Cardiac muscle cell (in vitro differentiated cells and primary cell): Measurements from ENCODE around the gene OAS2. TPM values are rescaled to one million over a fixed set of nuclear protein-coding genes. Genes with fewer than 3 reads are reported as not detected.

Experiments
- DNase-seq, 2 donors: peaks; one replicate each; pipeline versions ENCODE4 v3.0.0 to v3.0.0-alpha.2; 2010 to 2017; ENCODE audit warnings: low read depth in 1 of 2, low spot score in 1 of 2
- H3K27ac ChIP-seq: fragments of 200-600 bp; sonication (generic); 2 replicates; pipeline ENCODE4 v1.5.1; 2016
- H3K27me3 ChIP-seq: fragments of 200-600 bp; sonication (generic); 2 replicates; pipeline ENCODE4 v1.6.0; 2016; ENCODE audit warnings: control low read depth
- H3K36me3 ChIP-seq: fragments of 200-600 bp; sonication (generic); 2 replicates; pipeline ENCODE4 v1.5.1; 2016; ENCODE audit warnings: control low read depth
- H3K4me1 ChIP-seq: fragments of 200-600 bp; sonication (generic); 2 replicates; pipeline ENCODE4 v1.8.1; 2017; ENCODE audit warnings: low read depth, mild to moderate bottlenecking, mixed run types
- H3K4me3 ChIP-seq: fragments of 200-600 bp; sonication (generic); 2 replicates; pipeline ENCODE4 v1.5.1; 2016; ENCODE audit warnings: mild to moderate bottlenecking
- H3K9me3 ChIP-seq: fragments of 200-600 bp; sonication (generic); 2 replicates; pipeline ENCODE4 v1.5.1; 2017; ENCODE audit warnings: low read depth, mild to moderate bottlenecking, control low read depth
- CTCF ChIP-seq: IDR thresholded peaks from 2 replicates; pipeline ENCODE4 v1.5.1; 2012; ENCODE audit warnings: low read depth, mild to moderate bottlenecking, low read length
- polyA plus RNA-seq: library from polyadenylated mRNA; unstranded; fragments of >200 nt; fragmentation: Nextera tagmentation; extraction: Ambion mirVana; gene quantifications from 2 replicates; pipeline ENCODE4 v1.2.1, GENCODE V29; 2016
- total RNA-seq: library from RNA; depleted of rRNA; stranded (reverse); fragments of >200 nt; gene quantifications from 2 replicates; pipeline ENCODE4 v1.2.3, GENCODE V29; 2016

OAS2 gene
- total and polyA plus RNA-seq, 2 experiments from 2014 or later: not detected

- no peaks in the 10 kb centered on the region for H3K9me3 ChIP-seq
- peaks cover 19% of the 10 kb centered on the region for H3K27me3 ChIP-seq
- H3K36me3 ChIP-seq: no peaks in the 10 kb centered on the region
- no peak for DNase-seq
- H3K4me3 ChIP-seq: no peak overlapping the region
- H3K4me1 ChIP-seq: no peaks in the 10 kb centered on the region
- no peak overlapping the region for H3K27ac ChIP-seq
- no peak for TF ChIP-seq CTCF
Measured at GRCh38 chr12:112933129-112933505, 45.2 kb upstream of the OAS2 start.

- no peak for DNase-seq
- Histone ChIP-seq H3K36me3 (no peaks in the 10 kb centered on the region), H3K27ac (no peak overlapping the region), H3K4me1 (no peaks in the 10 kb centered on the region), H3K27me3 (peaks cover 44% of the 10 kb centered on the region), H3K4me3 (no peak overlapping the region), H3K9me3 (no peaks in the 10 kb centered on the region)
- TF ChIP-seq CTCF: no peak
Measured at GRCh38 chr12:112936264-112936663, 42.1 kb upstream of the OAS2 start.

- H3K36me3 ChIP-seq: no peaks in the 10 kb centered on the region
- H3K27ac ChIP-seq: no peak overlapping the region
- H3K27me3 ChIP-seq: peaks cover 44% of the 10 kb centered on the region
- H3K4me1 ChIP-seq: no peaks in the 10 kb centered on the region
- no peak overlapping the region for H3K4me3 ChIP-seq
- H3K9me3 ChIP-seq: no peaks in the 10 kb centered on the region
- TF ChIP-seq CTCF: no peak
- DNase-seq: peak in 1 of 2 donors; percentile 15
Measured at GRCh38 chr12:112936927-112937326, 41.4 kb upstream of the OAS2 start.

GRCh38 chr12:112937741-112938719 is 40.3 kb upstream of the OAS2 start, which contains the start of gene OAS3:
OAS3 (plus strand) TSS chr12:112938474; CDS start chr12:112938531, 57 bp downstream.
- no peaks in the 10 kb centered on the region for H3K36me3 ChIP-seq
- H3K9me3 ChIP-seq: no peaks in the 10 kb centered on the region
- no peak for TF ChIP-seq CTCF
- H3K4me3 ChIP-seq: peak within 1 kb of the TSS; percentile 14
- DNase-seq: peak; percentile 62 to 89
- H3K4me1 ChIP-seq: no peaks in the 10 kb centered on the region
- H3K27ac ChIP-seq: no peak within 1 kb of the TSS
- H3K27me3 ChIP-seq: peaks cover 44% of the 10 kb centered on the region

- peak in 1 of 2 donors; percentile 6 for DNase-seq
- TF ChIP-seq CTCF: no peak
- Histone ChIP-seq H3K4me3 (no peak overlapping the region), H3K36me3 (no peaks in the 10 kb centered on the region), H3K4me1 (no peaks in the 10 kb centered on the region), H3K27me3 (peaks cover 44% of the 10 kb centered on the region), H3K9me3 (no peaks in the 10 kb centered on the region), H3K27ac (no peak overlapping the region)
Measured at GRCh38 chr12:112938751-112939150, 39.6 kb upstream of the OAS2 start.
